Hepatocyte (in vitro differentiated cells): ENCODE measurements around the gene PDE4D.

ENCODE experiments used
- CTCF ChIP-seq: fragments of 200-600 bp; sonication (generic); IDR thresholded peaks from 2 replicates; pipeline ENCODE4 v1.5.1; 2016; ENCODE audit warnings: antibody characterized with exemption, mild to moderate bottlenecking; ENCODE audit not compliant: poor library complexity
- EZH2phosphoT487 ChIP-seq: fragments of 200-600 bp; sonication (generic); IDR thresholded peaks from one replicate; pipeline ENCODE4 v1.6.1; 2018; ENCODE audit warnings: antibody characterized with exemption, mild to moderate bottlenecking, low read depth, moderate library complexity; ENCODE audit not compliant: unreplicated experiment, severe bottlenecking

DNA sequence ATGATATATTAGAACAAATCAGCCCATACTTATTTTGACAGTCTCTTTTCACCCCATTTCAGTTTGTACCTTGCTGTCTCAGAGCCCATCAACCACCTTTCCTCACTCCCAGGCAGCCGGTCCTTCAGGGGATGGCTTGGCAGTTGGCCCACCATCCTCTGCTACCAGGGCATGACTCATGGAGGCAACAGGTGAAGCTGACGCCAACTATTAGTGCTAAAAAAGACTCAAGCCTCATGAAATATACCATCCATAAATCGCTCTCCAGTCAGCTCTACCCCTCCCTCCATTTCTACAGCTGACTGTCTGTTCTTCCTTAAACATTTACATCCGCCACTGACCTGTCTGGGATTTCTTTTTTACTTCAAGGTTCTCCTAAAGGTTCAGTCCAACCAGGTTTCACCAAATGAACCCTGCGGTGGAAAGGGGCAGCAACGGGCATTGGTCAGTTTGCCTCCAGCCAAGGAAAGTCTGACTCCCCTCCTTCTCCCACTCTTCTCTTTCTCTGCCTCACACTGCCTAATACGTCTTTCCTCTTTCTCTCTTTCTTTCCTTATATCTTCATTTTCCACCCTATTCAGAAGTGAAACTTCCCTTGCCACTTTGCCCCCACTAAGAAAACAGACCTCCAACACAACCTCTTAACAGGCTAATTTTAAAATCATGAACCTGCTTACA, 871.5 kb downstream of the PDE4D start:
- TF ChIP-seq EZH2phosphoT487 (no peak), CTCF (no peak)
